Kidney (tissue), 14 donors: ENCODE data around the gene TMEM154. TPM values are rescaled to one million over a fixed set of nuclear protein-coding genes. Genes with fewer than 3 reads are reported as not detected.

Source experiments
- DNase-seq, 5 donors: peaks; one replicate each; pipeline ENCODE4 v3.0.0-alpha.2; 2013 to 2020
- FAIRE-seq: peaks from 2 replicates; lab custom pipeline; 2012; peaks lifted over from hg19 to GRCh38; lab: Jason Lieb, UNC
- H3K27ac ChIP-seq, 2 donors: one replicate each; pipeline ENCODE4 v1.7.0; 2013; ENCODE audit warnings: low read depth in 2 of 2, low read length in 2 of 2, inconsistent platforms in 1 of 2
- H3K27me3 ChIP-seq: one replicate; pipeline ENCODE4 v1.7.1; 2013; ENCODE audit warnings: low read length, inconsistent platforms; ENCODE audit not compliant: control insufficient read depth, insufficient read depth
- H3K36me3 ChIP-seq, 3 donors: one replicate each; pipeline versions ENCODE4 v1.7.0 to v1.7.1; 2013; ENCODE audit warnings: low read length in 3 of 3, control low read depth in 1 of 3, inconsistent platforms in 1 of 3; ENCODE audit not compliant: insufficient read depth in 3 of 3, control insufficient read depth in 2 of 3
- H3K4me1 ChIP-seq, 3 donors: one replicate each; pipeline versions ENCODE4 v1.7.0 to v1.7.1; 2013; ENCODE audit warnings: low read length in 3 of 3, inconsistent platforms in 1 of 3, low read depth in 1 of 3; ENCODE audit not compliant: control insufficient read depth in 2 of 3, insufficient read depth in 2 of 3
- H3K4me3 ChIP-seq, 3 donors: one replicate each; pipeline versions ENCODE4 v1.7.0 to v1.8.1; 2013; ENCODE audit warnings: low read length in 3 of 3, control low read depth in 1 of 3, inconsistent platforms in 1 of 3
- H3K9ac ChIP-seq, 3 donors: one replicate each; pipeline versions ENCODE4 v1.7.0 to v1.7.1; 2013; ENCODE audit warnings: low read length in 3 of 3, control low read depth in 1 of 3, inconsistent platforms in 1 of 3
- H3K9me3 ChIP-seq, 3 donors: one replicate each; pipeline versions ENCODE4 v1.7.0 to v1.7.1; 2013; ENCODE audit warnings: low read length in 3 of 3, control low read depth in 1 of 3, inconsistent platforms in 1 of 3; ENCODE audit not compliant: control insufficient read depth in 2 of 3, insufficient read depth in 1 of 3
- intact Hi-C: fragments of 100-400 bp; cut with DNase I; formaldehyde crosslinking; loops from one replicate; pipeline ENCODE4 v1.11.1; 2022
- polyA plus RNA-seq: library from polyadenylated mRNA; stranded (reverse); fragments of 350-450 nt; fragmentation: Illumina TruSeq; extraction: RNeasy Lipid Tissue Mini Kit (QIAGEN cat#74804); gene quantifications from one replicate; pipeline ENCODE4 v1.2.3, GENCODE V29; 2014; ENCODE audit warnings: low read depth, low replicate concordance; ENCODE audit not compliant: insufficient read depth
- total RNA-seq: library from RNA; stranded (reverse); fragmentation: NEBNext Ultra II Directional; extraction: Animal tissue kit (Norgen Biotek cat#: 25700); gene quantifications from one replicate; pipeline ENCODE4 v1.2.1, GENCODE V29; 2021
- TF ChIP-seq, protein P1 (sequence below): IDR thresholded peaks from 3 replicates; pipeline ENCODE4 v1.5.1; 2012; ENCODE audit warnings: mild to moderate bottlenecking, moderate library complexity, borderline replicate concordance; ENCODE audit not compliant: insufficient read depth; ENCODE audit errors: extremely low read depth
- donor health status: control.
- donor health status: control.
- donor health status: control.
- donor health status: control.
- donor health status: control.
- donor health status: DM: yes; HTN: yes; CAD: no.
- donor health status: Normal renal cell carcinoma (clear cell type).

TMEM154 gene
- total and polyA plus RNA-seq, 2 donors from 2014 or later, result 0.09 to 11.0 TPM

DNA sequence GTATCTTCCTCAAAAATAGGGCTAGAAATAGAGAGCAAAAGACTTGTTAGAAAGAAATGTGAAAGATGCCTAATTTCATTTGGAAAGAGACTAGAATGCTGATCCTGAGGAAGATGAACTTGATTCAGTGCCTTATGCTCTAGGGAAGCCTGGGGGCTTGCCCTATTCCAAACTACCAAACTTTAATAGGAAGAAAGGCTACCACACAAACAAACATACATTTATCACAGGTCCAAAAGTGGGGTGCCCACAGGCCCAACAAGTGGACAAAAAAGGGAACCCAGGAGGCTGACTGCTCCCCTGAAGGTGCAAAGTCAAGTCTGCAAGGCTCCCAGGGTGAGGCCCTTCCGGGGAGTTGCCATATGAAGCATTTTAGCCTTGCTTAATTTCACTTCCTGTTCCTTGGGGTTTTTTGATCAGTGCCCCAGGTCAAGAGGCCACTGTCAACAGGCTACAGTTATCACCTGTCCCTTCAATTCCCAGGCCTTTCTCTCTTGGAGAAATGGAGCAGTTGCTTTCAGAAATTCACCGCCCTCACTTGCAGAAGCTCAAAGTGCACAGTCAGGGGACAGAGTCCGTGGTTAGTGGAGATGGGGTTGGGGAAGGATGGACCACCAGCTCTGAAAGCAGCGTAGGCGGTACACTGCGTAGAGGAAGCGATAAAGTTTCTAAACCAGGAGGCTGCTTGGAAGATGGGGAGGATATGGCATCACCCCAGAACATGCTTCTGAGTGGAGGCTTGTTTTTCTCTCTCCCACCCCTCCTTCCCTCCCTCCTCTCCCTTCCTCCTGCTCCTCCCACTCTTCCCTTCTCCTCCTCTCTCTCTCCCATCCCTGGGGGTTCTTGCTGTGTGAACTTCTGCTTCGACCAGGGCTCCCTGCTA, 36.4 kb downstream of the TMEM154 start:
- Histone ChIP-seq H3K9me3 (no peaks in the 10 kb centered on the region), H3K36me3 (no peaks in the 10 kb centered on the region), H3K9ac (no peak overlapping the region), H3K4me3 (no peak overlapping the region), H3K27me3 (no peaks in the 10 kb centered on the region), H3K4me1 (no peaks in the 10 kb centered on the region), H3K27ac (no peak overlapping the region)
- intact Hi-C loops, result no loop called here
- FAIRE-seq (no peak), DNase-seq (peak in 1 of 5 donors; percentile 10)
- TF ChIP-seq, protein P1, sequence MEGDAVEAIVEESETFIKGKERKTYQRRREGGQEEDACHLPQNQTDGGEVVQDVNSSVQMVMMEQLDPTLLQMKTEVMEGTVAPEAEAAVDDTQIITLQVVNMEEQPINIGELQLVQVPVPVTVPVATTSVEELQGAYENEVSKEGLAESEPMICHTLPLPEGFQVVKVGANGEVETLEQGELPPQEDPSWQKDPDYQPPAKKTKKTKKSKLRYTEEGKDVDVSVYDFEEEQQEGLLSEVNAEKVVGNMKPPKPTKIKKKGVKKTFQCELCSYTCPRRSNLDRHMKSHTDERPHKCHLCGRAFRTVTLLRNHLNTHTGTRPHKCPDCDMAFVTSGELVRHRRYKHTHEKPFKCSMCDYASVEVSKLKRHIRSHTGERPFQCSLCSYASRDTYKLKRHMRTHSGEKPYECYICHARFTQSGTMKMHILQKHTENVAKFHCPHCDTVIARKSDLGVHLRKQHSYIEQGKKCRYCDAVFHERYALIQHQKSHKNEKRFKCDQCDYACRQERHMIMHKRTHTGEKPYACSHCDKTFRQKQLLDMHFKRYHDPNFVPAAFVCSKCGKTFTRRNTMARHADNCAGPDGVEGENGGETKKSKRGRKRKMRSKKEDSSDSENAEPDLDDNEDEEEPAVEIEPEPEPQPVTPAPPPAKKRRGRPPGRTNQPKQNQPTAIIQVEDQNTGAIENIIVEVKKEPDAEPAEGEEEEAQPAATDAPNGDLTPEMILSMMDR, result no peak

DNA sequence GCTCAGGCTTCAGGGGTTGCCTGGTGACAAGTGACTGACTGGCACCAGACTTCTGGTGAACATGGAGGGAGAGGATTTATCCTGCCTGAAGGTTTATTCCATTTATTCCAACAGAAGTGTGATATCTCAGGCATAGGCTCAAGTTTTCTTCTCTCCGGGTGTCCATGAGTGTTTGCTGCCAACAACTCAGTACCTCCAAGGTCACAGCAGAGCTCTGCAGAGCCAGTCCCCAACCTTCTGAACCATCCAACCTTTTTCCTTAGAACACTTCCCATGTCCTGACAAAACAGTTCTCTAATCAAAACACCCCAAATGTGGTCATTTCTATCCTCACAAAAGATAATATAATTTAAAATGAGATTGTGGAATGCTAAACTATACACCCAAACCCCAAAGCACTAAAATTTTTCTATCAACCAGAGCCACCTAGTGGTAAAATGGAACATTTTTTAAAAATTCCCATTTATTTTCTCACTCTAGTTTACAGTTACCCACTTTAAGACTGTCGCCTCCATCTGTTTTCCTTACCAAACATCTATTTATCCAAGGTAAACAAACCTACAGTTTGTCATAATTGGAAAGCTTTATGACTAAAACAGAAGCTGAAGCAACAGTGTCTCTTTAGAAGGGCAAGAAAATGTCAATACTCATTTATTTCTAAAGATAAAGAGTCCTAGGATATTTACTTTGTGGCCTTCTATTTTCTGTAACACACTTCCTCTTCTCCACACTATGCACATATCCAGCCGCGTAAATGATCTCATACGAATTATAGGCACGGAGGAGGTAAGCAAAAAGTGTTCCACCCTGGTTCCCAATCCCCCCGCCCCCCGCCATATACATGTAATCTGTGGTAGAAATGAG, 39.5 kb downstream of the TMEM154 start:
- no peaks in the 10 kb centered on the region for H3K9me3 ChIP-seq
- H3K9ac ChIP-seq, result no peak overlapping the region
- H3K27me3 ChIP-seq, result no peaks in the 10 kb centered on the region
- no peak overlapping the region for H3K27ac ChIP-seq
- intact Hi-C loops, result no loop called here
- DNase-seq (peak in 2 of 5 donors; percentile 52 to 73), FAIRE-seq (no peak)
- TF ChIP-seq, protein P1, result peak; percentile 31
- no peaks in the 10 kb centered on the region for H3K4me1 ChIP-seq
- no peak overlapping the region for H3K4me3 ChIP-seq
- H3K36me3 ChIP-seq, result no peaks in the 10 kb centered on the region

DNA sequence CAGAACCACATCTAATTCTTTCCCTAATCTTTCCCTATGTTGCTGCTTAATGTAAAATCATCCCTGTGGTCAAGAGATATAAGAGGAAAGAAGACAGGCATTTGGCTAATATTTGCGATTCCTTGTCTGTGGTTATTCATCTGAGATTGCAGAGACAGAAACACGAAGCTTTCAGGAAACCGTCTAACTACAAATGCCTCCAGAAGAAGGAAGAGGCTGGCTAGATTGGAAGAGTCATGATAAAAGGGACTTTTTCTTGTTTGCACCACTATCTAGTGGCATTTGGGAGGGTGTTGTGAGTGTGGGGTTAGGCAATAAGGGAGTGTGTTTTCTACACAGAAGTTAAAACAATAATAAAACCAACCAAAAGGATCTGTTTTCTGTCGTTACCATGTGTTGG, 43.9 kb downstream of the TMEM154 start:
- Histone ChIP-seq H3K9ac (no peak overlapping the region), H3K4me1 (no peaks in the 10 kb centered on the region), H3K27me3 (no peaks in the 10 kb centered on the region), H3K4me3 (no peak overlapping the region), H3K9me3 (no peaks in the 10 kb centered on the region), H3K36me3 (no peaks in the 10 kb centered on the region), H3K27ac (no peak overlapping the region)
- TF ChIP-seq, protein P1, result no peak
- intact Hi-C loops, result no loop called here
- FAIRE-seq, result no peak
- no peak for DNase-seq
